Measurements from ENCODE around the gene NOS1.

NOS1 gene

DNA sequence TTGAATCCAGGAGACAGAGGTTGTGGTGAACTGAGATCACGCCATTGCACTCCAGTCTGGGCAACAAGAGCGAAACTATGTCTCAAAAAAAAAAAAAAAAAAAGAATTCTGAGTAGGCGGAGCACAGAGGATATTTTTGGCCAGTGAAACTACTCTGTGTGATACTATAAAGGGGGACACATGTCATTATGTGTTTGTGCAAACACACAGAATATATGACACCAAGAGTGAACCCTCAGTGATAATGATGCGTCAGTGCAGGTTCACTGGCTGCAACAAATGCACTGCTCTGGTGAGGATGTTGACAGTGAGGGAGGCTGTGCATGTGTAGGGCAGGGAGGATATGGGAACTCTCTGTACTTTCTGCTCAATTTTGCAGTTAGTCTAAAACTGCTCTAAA, 195.3 kb downstream of the NOS1 start:
- DNase-seq: no peak

GRCh38 chr12:117165342-117165741, 196.1 kb downstream of the NOS1 start:
- no peak for DNase-seq

DNA sequence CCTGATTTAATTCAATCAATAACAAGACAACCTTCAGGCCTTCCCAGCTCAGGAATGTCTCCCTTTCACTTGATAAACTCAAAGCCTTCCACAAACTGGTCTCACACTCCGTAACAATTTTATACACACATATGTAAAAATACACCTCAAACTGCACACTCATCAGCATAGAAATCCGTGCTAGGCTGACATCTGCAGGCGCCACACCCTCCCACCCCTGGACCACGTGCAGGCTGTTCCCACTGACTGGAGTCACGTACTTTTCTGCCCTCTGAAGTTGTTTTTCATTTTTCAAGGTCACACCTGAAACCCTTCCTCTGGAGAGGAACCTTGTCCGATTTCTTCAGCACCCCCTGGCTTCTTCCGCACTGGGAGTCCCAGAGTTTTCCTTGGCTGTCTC, 198.8 kb downstream of the NOS1 start:
- DNase-seq: no peak

DNA sequence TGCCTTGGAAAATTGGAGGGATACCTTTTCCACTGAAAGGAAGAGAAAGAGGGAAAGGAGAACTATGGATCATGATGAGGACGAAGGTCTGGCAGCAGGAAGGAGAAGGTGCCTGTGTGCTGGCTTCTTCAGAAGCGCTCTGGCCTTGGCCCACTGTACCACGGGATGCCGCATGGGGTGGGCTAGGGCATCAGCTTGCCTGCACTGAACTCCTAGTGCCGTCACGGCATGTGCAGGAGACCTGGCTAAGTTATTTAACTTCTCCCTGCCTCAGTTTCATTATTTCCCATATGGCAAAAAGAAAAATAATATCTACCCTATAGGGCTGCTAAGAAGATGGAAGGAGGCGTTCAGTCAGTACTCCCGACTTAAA, 199.3 kb downstream of the NOS1 start:
- no peak for DNase-seq

DNA sequence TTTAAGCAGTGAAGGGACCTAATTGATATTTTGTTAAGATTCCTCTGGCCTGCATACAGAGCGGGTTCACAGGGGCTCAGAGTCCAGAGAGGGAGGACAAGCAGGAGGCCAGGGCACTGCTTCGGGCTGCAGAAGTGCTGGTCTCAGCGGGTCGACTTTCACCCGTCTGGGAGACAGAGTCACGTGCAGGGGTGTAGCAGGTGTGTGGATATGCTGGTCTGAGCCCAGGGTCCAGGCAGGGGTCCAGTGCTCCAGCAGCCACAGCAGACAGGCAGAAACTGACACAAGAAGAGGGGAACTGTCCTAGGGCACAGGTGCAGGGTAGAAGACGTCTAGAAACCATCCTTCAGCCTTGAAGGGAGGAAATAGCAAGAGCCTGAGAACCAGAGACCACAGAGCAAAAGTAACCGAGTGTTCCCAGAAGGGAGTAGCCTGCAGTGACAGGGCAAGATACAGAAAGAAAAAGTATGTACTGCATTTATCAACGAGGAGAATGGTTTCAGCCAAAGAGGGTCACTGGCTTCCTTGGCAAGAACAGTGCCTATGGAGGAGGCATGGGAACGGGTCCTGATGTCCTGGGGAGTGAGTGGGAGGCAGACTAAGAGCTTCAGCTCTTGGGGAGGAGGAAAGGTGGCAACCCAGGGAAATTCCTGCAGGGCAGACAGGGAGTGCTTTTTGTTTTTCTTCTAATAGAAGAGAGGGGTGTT, 199.8 kb downstream of the NOS1 start:
- DNase-seq: no peak

GRCh38 chr12:117159674-117160073, 201.8 kb downstream of the NOS1 start:
- DNase-seq: no peak

DNA sequence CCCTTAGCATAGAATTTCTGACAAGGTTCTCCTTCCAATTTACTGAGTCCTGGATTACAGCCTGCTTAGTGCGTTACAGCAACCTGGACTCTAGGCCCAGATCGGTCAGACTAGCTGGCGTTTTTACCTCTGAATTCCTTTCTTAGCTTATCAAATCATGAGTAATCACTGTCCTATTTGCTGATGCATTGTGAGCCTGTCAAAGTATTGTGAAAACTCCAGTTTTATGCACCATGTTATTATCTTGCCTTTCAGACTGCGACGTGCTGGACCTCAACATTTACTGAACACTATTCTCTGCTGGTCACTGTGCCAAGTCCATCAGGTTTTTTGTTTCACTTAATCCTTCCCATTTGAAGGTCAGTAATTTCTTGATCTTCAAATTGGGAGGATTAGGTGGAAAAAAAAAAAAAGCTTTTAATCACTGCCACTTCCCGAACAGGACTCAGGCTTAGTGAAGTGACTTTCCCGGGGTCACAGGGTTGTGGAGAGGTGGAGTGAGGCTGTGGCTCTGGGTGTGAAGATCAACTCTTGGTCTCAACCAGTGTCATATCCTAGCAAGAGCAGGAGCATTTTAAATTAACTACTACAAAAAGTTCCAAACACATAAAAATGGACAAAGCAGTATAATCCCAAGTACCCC, 202.4 kb downstream of the NOS1 start:
- no peak for DNase-seq

Data from NCI-H1694 treated with DMSO at 0.1 percent for 48 hours (cell line).